ENCODE measurements around the gene ZFAND3.

DNA sequence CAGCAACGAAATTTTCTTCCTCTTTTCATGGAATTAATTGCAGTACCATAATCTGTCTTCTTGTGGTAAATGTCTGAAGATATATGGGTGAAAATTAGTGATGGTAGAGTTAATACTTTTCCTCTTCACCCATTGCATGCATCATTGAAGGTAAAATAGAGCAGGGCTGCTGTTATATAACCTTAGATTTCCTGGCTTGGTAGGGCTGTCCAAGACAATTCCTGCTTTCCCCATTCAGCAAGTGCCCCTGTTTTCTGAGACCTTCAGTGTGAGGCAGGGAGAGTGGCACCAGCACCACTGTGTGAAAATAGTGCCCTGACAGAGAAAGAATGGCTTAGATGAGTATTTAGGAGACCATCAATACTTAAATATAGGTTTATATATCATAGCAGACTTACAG is 202.0 kb downstream of the ZFAND3 start:
- TF ChIP-seq, protein P1, sequence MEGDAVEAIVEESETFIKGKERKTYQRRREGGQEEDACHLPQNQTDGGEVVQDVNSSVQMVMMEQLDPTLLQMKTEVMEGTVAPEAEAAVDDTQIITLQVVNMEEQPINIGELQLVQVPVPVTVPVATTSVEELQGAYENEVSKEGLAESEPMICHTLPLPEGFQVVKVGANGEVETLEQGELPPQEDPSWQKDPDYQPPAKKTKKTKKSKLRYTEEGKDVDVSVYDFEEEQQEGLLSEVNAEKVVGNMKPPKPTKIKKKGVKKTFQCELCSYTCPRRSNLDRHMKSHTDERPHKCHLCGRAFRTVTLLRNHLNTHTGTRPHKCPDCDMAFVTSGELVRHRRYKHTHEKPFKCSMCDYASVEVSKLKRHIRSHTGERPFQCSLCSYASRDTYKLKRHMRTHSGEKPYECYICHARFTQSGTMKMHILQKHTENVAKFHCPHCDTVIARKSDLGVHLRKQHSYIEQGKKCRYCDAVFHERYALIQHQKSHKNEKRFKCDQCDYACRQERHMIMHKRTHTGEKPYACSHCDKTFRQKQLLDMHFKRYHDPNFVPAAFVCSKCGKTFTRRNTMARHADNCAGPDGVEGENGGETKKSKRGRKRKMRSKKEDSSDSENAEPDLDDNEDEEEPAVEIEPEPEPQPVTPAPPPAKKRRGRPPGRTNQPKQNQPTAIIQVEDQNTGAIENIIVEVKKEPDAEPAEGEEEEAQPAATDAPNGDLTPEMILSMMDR (IDR thresholded peaks at IDR 0.05), result no peak
- TF ChIP-seq EZH2 (IDR thresholded peaks at IDR 0.05; ENCODE audit: borderline replicate concordance, insufficient read depth, low read depth, low read length, poor library complexity, severe bottlenecking), result no peak
